Measurements from ENCODE around the gene PSG3.
"Not testable (repeated sequence)": the region's sequence is repeated elsewhere in the genome, so short reads cannot be mapped to it uniquely, and the experiment has no call there.

DNA sequence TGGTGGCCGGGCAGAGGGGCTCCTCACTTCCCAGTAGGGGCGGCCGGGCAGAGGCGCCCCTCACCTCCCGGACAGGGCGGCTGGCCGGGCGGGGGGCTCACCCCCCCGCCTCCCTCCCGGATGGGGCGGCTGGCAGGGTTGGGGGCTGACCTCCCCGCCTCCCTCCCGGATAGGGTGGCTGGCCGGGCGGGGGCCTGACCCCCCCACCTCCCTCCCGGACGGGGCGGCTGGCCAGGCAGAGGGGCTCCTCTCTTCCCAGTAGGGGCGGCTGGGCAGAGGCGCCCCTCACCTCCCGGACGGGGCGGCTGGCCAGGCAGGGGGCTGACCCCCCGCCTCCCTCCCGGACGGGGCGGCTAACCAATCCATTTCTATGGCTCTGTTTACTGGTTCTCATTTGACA is 64.0 kb downstream of the PSG3 start:
- not testable (repeated sequence) for TF ChIP-seq GATA3 (IDR thresholded peaks at IDR 0.05; ENCODE audit: borderline replicate concordance); POLR2A (IDR thresholded peaks at IDR 0.05; ENCODE audit: low read length); POLR2AphosphoS2 (conservative IDR thresholded peaks at IDR 0.05; ENCODE audit: low read length); RFX5 (IDR thresholded peaks at IDR 0.05)
- TF ChIP-seq, protein P1, sequence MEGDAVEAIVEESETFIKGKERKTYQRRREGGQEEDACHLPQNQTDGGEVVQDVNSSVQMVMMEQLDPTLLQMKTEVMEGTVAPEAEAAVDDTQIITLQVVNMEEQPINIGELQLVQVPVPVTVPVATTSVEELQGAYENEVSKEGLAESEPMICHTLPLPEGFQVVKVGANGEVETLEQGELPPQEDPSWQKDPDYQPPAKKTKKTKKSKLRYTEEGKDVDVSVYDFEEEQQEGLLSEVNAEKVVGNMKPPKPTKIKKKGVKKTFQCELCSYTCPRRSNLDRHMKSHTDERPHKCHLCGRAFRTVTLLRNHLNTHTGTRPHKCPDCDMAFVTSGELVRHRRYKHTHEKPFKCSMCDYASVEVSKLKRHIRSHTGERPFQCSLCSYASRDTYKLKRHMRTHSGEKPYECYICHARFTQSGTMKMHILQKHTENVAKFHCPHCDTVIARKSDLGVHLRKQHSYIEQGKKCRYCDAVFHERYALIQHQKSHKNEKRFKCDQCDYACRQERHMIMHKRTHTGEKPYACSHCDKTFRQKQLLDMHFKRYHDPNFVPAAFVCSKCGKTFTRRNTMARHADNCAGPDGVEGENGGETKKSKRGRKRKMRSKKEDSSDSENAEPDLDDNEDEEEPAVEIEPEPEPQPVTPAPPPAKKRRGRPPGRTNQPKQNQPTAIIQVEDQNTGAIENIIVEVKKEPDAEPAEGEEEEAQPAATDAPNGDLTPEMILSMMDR (IDR thresholded peaks at IDR 0.05): not testable (repeated sequence)
- TF ChIP-seq, protein P2, sequence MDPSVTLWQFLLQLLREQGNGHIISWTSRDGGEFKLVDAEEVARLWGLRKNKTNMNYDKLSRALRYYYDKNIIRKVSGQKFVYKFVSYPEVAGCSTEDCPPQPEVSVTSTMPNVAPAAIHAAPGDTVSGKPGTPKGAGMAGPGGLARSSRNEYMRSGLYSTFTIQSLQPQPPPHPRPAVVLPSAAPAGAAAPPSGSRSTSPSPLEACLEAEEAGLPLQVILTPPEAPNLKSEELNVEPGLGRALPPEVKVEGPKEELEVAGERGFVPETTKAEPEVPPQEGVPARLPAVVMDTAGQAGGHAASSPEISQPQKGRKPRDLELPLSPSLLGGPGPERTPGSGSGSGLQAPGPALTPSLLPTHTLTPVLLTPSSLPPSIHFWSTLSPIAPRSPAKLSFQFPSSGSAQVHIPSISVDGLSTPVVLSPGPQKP (IDR thresholded peaks at IDR 0.05; ENCODE audit: low read depth, low read length): not testable (repeated sequence)
- TF ChIP-seq, protein P3, sequence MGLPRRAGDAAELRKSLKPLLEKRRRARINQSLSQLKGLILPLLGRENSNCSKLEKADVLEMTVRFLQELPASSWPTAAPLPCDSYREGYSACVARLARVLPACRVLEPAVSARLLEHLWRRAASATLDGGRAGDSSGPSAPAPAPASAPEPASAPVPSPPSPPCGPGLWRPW (IDR thresholded peaks at IDR 0.05): not testable (repeated sequence)
